Neural cell (in vitro differentiated cells): Measurements from ENCODE around the gene ZMYM2.

Experiments
- RAD21 ChIP-seq: fragments of 450-650 bp; conservative IDR thresholded peaks from 2 replicates; pipeline ENCODE4 v1.6.1; 2014; ENCODE audit warnings: antibody characterized with exemption, mild to moderate bottlenecking, moderate library complexity
- REST ChIP-seq: IDR thresholded peaks from 2 replicates; pipeline ENCODE4 v1.6.1; 2012; ENCODE audit warnings: borderline replicate concordance
- TF ChIP-seq, protein P1 (sequence below): fragments of 450-650 bp; IDR thresholded peaks from 2 replicates; pipeline ENCODE4 v1.5.1; 2014; ENCODE audit warnings: antibody characterized with exemption, mild to moderate bottlenecking, moderate library complexity; ENCODE audit not compliant: poor library complexity, severe bottlenecking

DNA sequence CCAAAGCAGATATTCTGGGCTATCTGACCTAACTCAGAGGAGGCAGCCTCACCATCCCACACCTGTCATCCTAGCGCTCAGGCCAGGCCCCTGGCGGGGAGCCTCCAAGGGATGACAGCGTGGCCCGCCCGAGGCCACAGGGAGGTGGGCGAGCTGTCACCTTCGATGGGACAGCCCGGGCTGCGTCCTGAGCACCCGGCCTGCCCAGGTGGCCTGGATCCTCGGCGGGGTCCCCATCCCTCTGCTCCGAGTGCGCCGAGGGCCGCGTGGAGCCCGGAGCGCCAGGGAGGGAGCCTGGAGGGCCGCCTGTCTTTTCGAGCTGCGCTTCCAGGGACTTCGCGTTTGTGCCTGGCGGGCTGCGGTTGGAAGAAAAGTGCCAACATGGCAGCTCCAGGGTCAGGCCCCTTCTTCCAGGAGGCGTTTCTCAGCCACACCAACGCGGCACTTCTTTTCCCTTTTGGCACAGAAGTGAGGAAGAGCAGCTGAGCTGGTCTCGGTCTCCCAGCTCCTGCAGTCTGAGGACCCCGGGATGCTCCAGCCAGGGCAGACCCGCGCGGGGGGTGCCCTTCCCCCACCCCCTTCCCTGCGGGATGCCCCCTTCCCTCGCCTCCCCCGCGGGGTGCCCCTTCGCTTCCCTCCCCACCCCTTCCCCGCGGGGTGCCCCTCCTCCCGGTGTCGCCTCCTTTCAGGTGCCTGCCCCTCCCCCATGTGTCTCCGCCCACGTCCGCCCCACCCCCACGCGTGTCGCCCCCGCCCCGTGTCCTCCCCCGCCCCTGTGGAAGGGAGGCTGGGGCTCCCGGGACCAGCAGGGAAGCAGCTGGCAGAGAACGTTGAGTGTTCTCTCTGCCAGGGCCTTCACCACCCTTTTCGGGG lies 160.0 kb downstream of the ZMYM2 start:
- TF ChIP-seq RAD21 (no peak), REST (no peak)
- TF ChIP-seq, protein P1, sequence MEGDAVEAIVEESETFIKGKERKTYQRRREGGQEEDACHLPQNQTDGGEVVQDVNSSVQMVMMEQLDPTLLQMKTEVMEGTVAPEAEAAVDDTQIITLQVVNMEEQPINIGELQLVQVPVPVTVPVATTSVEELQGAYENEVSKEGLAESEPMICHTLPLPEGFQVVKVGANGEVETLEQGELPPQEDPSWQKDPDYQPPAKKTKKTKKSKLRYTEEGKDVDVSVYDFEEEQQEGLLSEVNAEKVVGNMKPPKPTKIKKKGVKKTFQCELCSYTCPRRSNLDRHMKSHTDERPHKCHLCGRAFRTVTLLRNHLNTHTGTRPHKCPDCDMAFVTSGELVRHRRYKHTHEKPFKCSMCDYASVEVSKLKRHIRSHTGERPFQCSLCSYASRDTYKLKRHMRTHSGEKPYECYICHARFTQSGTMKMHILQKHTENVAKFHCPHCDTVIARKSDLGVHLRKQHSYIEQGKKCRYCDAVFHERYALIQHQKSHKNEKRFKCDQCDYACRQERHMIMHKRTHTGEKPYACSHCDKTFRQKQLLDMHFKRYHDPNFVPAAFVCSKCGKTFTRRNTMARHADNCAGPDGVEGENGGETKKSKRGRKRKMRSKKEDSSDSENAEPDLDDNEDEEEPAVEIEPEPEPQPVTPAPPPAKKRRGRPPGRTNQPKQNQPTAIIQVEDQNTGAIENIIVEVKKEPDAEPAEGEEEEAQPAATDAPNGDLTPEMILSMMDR: no peak
